G401 (cell line): ENCODE results near the gene OR6Q1. TPM values are rescaled to one million over a fixed set of nuclear protein-coding genes. Genes with fewer than 3 reads are reported as not detected.

Experiments
- DNase-seq: peaks from one replicate; pipeline ENCODE4 v3.0.0-alpha.2; 2015; ENCODE audit warnings: low spot score
- in situ Hi-C: cut with HindIII; loops from 2 replicates; pipeline ENCODE4 v1.10.0; 2016; ENCODE audit warnings: low sequenced_read_pairs, mixed read lengths
- total RNA-seq: library from RNA; depleted of rRNA; stranded (reverse); fragments of >200 nt; shearing (Covaris generic); gene quantifications from 2 replicates; pipeline ENCODE4 v1.2.3, GENCODE V29; 2014; rRNA removed

OR6Q1 gene
- total RNA-seq, 1 experiment from 2014 or later = not detected

GRCh38 chr11:58055806-58056401, 25.2 kb downstream of the OR6Q1 start:
- DNase-seq = no peak
- in situ Hi-C loops = no loop called here

GRCh38 chr11:58057481-58057880, 26.7 kb downstream of the OR6Q1 start:
- DNase-seq = no peak
- in situ Hi-C loops = no loop called here

GRCh38 chr11:58058276-58059006, 27.7 kb downstream of the OR6Q1 start:
- in situ Hi-C loops = no loop called here

GRCh38 chr11:58059007-58059350, 28.2 kb downstream of the OR6Q1 start:
- DNase-seq = no peak
- in situ Hi-C loops = no loop called here

More at GRCh38 chr11:58058276-58059006, 27.7 kb downstream of the OR6Q1 start:
- no peak for DNase-seq

- in situ Hi-C loops = no loop called here
- DNase-seq = no peak
These were observed 29.8 kb downstream of the OR6Q1 start for GRCh38 chr11:58060535-58060934.

- DNase-seq = no peak
- in situ Hi-C loops = no loop called here
These were observed 30.4 kb downstream of the OR6Q1 start for GRCh38 chr11:58060939-58061672.

- DNase-seq = no peak
- in situ Hi-C loops = no loop called here
These were observed 31.1 kb downstream of the OR6Q1 start for GRCh38 chr11:58061813-58062212.

GRCh38 chr11:58067685-58068084, 36.9 kb downstream of the OR6Q1 start:
- in situ Hi-C loops = no loop called here
- no peak for DNase-seq

- in situ Hi-C loops = no loop called here
- DNase-seq = no peak
These were observed 37.9 kb downstream of the OR6Q1 start for GRCh38 chr11:58068655-58069054.

- no peak for DNase-seq
- in situ Hi-C loops = no loop called here
These were observed 39.8 kb downstream of the OR6Q1 start for GRCh38 chr11:58070585-58070984.

GRCh38 chr11:58075781-58076180, 45.0 kb downstream of the OR6Q1 start:
- in situ Hi-C loops = no loop called here
- no peak for DNase-seq

Other genes with a start within 250 kb of the OR6Q1 start
- not detected in 2 replicates for gene OR9Q1, start 7.1 kb upstream of the OR6Q1 start, total RNA-seq
- not detected in 2 replicates for gene OR9I1, start 94.6 kb downstream of the OR6Q1 start, total RNA-seq
- not detected in 2 replicates for gene OR9Q2, start 158.1 kb downstream of the OR6Q1 start, total RNA-seq
- gene OR1S2, start 173.2 kb downstream of the OR6Q1 start, total RNA-seq = not detected in 2 replicates
- not detected in 2 replicates for gene OR1S1, start 181.8 kb downstream of the OR6Q1 start, total RNA-seq
- gene OR10Q1, start 198.0 kb downstream of the OR6Q1 start, total RNA-seq = not detected in 2 replicates
- gene OR10W1, start 237.3 kb downstream of the OR6Q1 start, total RNA-seq = not detected in 2 replicates